ENCODE measurements around the gene CNP.

Gene CNP

GRCh38 chr17:41973408-41973811 lies 6.8 kb downstream of the CNP start:
- no peak for DNase-seq

GRCh38 chr17:41974031-41974430 lies 7.4 kb downstream of the CNP start:
- no peak for DNase-seq

GRCh38 chr17:41974658-41975057 lies 8.1 kb downstream of the CNP start:
- DNase-seq = no peak

GRCh38 chr17:41975099-41976083 lies 8.8 kb downstream of the CNP start:
- no peak for DNase-seq

GRCh38 chr17:41976142-41976768 lies 9.7 kb downstream of the CNP start:
- DNase-seq = no peak

GRCh38 chr17:41977991-41978390 lies 11.4 kb downstream of the CNP start:
- no peak for DNase-seq

DNA sequence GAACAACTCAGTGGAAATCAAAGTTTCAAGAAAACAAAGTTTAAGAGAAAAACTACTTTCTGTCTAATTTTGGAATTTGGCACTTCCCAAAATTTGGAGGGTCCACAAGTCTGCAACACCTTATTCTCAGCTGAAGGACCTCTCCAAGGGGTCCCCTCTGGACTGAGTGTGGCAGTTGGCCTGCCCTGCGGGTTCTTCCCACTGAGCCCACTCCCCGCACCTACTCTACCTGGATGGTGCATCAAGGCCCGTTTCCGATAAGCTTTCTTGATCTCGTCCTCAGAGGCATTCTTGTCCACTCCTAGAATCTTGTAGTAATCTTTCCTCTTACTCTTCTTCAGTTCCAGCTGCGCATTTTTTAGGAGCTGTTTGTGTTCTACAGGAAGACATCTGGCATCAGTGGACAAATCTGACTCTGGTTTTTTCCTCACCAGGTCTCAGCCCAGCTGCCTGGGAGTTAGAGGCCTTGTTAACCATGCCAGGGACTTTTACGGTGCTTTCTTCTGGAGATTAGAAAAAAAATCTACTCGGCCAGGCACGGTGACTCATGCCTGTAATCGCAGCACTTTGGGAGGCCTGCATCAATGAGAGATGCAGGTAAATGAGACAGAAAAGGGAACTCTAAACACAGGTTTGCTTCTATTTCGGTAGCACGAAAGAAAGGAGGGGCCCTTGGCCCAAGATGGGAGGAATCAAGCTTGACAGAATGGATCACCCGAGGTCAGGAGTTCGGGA lies 15.6 kb downstream of the CNP start:
- no peak for DNase-seq

DNA sequence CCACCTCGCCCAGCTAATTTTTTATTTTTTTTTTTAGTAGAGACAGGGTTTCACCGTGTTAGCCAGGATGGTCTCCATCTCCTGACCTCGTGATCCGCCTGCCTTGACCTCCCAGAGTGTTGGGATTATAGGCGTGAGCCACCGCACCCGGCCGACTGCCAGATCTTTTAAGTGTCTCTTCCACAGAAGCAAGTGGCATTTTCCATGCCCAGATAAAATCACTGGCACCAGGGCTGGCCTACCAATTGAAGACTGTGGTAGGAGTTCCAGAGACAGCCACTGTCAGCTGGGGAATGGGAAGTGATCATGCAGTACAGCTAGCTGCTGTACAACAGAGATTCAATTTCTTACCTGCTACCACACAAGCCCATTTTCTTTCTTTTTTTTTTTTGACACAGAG lies 17.9 kb downstream of the CNP start:
- DNase-seq = no peak

DNA sequence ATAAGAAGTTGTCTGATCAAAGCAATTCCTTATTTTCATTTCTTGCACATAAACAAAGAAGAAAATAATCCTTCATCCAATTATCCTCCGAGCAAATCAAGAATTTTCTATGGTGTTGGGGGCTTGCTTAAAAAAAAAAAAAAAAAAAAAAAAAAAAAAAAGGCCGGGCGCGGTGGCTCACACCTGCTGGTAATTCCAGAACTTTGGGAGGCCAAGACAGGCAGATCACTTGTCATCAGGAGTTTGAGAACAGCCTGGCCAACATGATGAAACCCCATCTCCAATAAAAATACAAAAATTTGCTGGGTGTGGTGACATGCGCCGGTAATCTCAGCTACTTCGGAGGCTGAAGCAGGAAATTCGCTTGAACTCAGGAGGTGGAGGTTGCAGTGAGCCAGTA lies 19.3 kb downstream of the CNP start:
- no peak for DNase-seq

DNA sequence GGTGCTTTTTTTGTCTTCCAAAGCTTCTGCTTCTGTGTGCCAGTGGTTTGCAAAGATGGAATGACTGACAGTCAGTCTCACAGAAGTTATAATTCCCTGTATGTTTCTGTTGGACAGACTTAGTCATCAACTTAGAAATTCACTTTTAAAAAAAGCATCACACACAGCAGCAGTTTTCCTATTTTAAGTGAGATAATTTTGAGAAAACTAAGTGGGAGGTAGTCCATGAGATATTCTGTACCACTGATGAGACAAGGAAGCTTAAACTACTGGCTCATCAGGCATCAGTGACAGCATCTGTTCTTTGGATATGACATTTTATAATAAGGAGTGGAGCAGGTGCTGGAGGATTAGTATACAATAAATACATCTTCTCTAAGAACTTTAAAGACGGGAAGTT lies 20.0 kb downstream of the CNP start:
- DNase-seq = no peak

- no peak for DNase-seq
Measured at GRCh38 chr17:41987642-41988041, 21.0 kb downstream of the CNP start.

DNA sequence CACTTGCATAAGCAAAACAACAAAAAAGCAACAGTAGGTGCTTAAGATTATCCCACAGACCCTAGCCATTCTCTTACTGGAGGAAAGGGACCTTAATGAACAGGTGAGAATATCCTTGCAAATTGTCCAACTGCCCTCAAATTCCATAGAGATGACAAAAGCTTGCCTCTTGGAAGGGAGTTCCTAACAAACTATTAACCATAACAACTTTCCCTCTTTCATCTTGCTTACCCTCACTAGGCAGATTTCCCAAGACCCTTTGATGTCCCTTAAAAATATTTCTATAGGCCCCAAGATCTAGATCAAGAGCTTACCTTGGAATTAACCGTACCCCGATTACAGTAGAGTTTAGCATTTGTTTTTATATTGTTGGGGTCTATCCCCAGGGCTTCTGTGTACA lies 21.8 kb downstream of the CNP start:
- no peak for DNase-seq

DNA sequence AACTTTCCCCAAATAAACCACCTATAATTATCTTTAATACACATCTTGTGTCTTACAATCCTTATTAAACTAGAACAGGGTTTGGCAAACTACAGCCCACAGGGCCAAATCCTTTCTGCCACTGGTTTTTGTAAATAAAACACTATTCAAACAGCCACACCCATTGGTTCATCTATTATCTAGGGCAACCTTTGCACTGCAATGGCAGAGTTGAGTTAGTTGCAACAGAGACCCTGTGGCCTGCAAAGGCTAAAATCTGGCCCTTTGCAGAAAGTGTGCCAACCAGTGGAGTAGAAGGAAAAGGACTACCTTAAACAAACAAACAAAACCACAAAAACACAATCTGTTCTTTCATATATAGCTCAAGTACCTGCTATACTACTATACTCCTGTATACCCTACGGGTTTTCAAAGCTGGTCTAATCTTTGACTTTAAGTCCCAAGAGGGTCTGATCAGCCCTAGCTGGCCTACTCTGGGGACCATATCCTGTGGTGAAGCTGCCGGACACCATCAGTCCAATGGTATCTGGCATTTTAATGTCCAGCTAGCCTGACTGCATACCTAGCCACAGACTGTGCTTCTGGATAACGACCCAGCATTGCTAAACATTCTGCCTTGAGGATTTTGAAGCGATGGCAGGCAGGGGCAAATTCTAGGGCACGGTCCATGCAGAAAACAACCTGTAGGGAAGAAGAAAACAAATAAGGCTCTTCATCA lies 23.3 kb downstream of the CNP start:
- DNase-seq = no peak

DNA sequence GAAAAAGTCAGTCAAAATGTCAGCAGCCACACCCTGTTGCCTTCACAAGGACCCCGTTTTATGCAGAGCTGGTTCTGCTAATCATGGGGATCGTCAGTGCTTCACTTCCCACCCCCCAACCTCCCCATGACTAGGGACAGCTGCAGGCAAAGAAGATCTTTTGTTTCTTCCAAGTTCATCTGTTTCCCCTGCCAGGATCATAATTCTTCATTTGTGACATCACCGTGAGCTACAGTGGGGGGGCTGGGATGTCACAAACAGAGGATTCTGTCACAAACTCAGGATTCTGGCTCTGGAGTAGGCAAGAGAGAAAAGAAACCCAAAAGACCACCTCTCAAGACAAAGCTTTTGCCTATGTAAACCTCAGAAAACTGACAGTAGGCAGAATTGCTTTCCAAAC lies 26.0 kb downstream of the CNP start:
- no peak for DNase-seq

- no peak for DNase-seq
Measured at GRCh38 chr17:41996855-41997164, 30.2 kb downstream of the CNP start.

DNA sequence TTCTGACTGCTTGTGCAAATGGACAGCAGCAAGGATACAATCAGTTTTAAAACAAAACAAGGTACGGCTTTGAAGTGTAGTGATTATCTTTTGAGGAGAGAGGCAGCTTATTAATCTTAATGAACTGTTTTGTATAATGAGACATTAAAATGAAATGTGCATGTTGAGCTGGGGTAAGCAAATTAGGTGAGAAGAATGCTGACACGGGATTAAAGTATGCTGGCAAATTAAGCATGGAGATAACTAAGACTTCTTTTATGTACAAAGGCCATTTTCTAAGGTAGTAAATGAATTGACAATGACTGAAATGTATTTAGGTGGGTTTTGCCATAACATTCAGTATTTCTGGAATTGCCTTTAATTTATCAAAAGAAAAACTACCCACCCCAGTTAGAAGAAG lies 31.9 kb downstream of the CNP start:
- no peak for DNase-seq

DNA sequence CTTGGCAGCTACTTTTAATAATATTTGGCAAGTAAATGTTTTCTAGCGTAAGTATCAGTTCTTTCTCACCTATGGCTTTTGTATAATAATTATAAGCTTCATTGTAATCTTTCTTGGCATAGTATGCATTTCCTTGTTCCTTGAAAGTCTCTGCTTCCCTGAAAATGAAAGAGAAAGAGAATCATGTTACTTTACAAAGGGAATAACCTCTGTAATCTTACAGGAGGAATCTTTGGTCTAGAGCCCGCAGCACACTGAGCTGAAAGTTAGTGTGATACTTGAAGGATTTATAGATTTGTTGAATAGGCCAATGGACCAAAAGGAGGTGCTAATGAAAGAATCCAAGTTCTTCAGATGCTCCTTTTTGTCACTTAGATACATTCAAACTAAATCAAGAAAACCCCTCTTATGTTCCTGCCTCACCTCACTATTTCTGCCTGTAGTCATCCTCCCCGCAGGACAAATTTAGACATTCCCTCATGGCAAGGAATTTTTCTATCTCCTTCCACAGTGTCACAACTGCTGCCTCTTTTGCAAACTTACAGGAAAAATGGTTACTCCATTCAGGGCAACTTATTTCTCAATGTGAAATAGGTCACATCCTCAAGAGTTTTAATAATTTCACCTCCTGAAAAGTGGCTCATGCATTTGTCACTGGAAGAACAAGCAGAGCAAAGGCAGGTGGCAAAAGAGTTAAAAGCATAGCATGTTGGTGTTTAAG lies 34.0 kb downstream of the CNP start:
- DNase-seq = no peak

GRCh38 chr17:42001729-42002128 lies 35.1 kb downstream of the CNP start:
- DNase-seq = no peak

DNA sequence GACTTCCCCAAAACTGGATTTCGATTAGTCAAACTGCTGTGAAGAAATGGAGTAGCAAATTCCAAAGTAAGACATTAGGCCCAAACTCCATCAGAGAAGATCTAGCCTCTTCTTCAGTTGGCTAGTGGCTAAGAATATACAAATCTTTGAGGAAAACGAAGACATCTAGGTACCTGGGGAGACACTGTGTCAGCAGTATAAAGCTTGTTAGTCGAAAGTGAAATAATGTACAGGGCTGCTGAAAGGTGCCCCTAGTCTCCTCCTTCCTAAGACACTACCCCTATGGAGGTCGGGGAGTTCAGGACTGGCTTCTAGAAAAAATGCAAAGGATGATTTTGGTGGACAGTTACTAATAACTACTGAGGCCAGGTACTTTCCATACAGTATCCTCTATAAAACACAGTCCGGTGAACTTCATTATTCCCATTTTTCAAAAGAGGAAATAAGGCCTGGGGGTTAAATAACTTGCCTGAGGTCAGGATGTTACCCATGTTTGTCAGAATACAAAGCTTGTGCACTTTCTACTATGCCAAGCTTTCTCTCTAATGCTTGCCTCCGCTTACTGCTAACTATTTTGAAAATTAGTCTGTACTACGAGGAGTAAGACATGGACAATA lies 35.7 kb downstream of the CNP start:
- DNase-seq = no peak

DNA sequence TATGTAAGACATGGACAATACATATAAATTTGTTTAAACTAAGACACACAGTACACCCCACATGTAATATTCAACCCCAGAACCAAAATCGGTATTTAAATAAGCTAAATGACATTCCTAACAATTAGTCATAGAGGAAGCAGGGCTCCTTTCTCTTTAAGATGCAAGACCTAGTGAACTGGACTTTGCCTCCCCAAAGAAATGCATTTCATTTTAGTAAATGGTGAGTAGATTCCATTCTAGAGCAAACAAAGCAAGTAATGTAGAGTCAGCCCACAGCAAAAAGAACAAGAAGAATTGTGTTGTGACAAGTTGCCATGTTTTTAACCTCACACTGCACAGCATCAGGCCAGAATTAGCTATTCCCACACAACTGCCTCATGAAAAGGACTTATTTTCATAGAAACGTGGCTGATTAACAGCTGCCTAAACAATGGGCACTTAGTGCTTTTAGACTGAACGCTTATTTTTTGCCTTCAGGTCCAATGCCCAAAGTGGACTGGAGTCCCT lies 36.3 kb downstream of the CNP start:
- no peak for DNase-seq

- no peak for DNase-seq
Measured at GRCh38 chr17:42005166-42005565, 38.6 kb downstream of the CNP start.

- no peak for DNase-seq
Measured at GRCh38 chr17:42009170-42009569, 42.6 kb downstream of the CNP start.
